ENCODE results near the gene PLEKHA6. TPM values are rescaled to one million over a fixed set of nuclear protein-coding genes. Genes with fewer than 3 reads are reported as not detected.

Gene PLEKHA6
- total RNA-seq, 1 experiment from 2014 or later: 36.3 TPM

GRCh38 chr1:204261266-204261665, 98.5 kb downstream of the PLEKHA6 start:
- in situ Hi-C loops (cut with HindIII; ENCODE audit: low pct_unique_long_range_greater_than_20kb, low sequenced_read_pairs): no loop called here
- no peak for DNase-seq (ENCODE audit: low read depth)

GRCh38 chr1:204260601-204261197, 99.0 kb downstream of the PLEKHA6 start:
- in situ Hi-C loops (cut with HindIII; ENCODE audit: low pct_unique_long_range_greater_than_20kb, low sequenced_read_pairs): no loop called here
- DNase-seq (ENCODE audit: low read depth): no peak

- in situ Hi-C loops (cut with HindIII; ENCODE audit: low pct_unique_long_range_greater_than_20kb, low sequenced_read_pairs): no loop called here
- no peak for DNase-seq (ENCODE audit: low read depth)
These were observed 99.9 kb downstream of the PLEKHA6 start for GRCh38 chr1:204259782-204260181.

GRCh38 chr1:204259196-204259595, 100.5 kb downstream of the PLEKHA6 start:
- no peak for DNase-seq (ENCODE audit: low read depth)
- in situ Hi-C loops (cut with HindIII; ENCODE audit: low pct_unique_long_range_greater_than_20kb, low sequenced_read_pairs): no loop called here

GRCh38 chr1:204258213-204259115, 101.3 kb downstream of the PLEKHA6 start:
- in situ Hi-C loops (cut with HindIII; ENCODE audit: low pct_unique_long_range_greater_than_20kb, low sequenced_read_pairs): no loop called here
- peak; percentile 42 for DNase-seq (ENCODE audit: low read depth)

GRCh38 chr1:204257446-204257845, 102.3 kb downstream of the PLEKHA6 start:
- in situ Hi-C loops (cut with HindIII; ENCODE audit: low pct_unique_long_range_greater_than_20kb, low sequenced_read_pairs): no loop called here
- DNase-seq (ENCODE audit: low read depth): no peak

GRCh38 chr1:204256531-204256930, 103.2 kb downstream of the PLEKHA6 start:
- DNase-seq (ENCODE audit: low read depth): no peak
- in situ Hi-C loops (cut with HindIII; ENCODE audit: low pct_unique_long_range_greater_than_20kb, low sequenced_read_pairs): no loop called here

GRCh38 chr1:204255966-204256365, 103.8 kb downstream of the PLEKHA6 start:
- no peak for DNase-seq (ENCODE audit: low read depth)
- in situ Hi-C loops (cut with HindIII; ENCODE audit: low pct_unique_long_range_greater_than_20kb, low sequenced_read_pairs): no loop called here

- in situ Hi-C loops (cut with HindIII; ENCODE audit: low pct_unique_long_range_greater_than_20kb, low sequenced_read_pairs): no loop called here
- no peak for DNase-seq (ENCODE audit: low read depth)
These were observed 104.5 kb downstream of the PLEKHA6 start for GRCh38 chr1:204255225-204255624.

GRCh38 chr1:204254031-204254661, 105.6 kb downstream of the PLEKHA6 start:
- peak; percentile 14 for DNase-seq (ENCODE audit: low read depth)
- in situ Hi-C loops (cut with HindIII; ENCODE audit: low pct_unique_long_range_greater_than_20kb, low sequenced_read_pairs): no loop called here

- no peak for DNase-seq (ENCODE audit: low read depth)
- in situ Hi-C loops (cut with HindIII; ENCODE audit: low pct_unique_long_range_greater_than_20kb, low sequenced_read_pairs): no loop called here
These were observed 107.6 kb downstream of the PLEKHA6 start for GRCh38 chr1:204251926-204252689.

- DNase-seq (ENCODE audit: low read depth): no peak
- in situ Hi-C loops (cut with HindIII; ENCODE audit: low pct_unique_long_range_greater_than_20kb, low sequenced_read_pairs): no loop called here
These were observed 108.4 kb downstream of the PLEKHA6 start for GRCh38 chr1:204251286-204251685.

- DNase-seq (ENCODE audit: low read depth): no peak
- in situ Hi-C loops (cut with HindIII; ENCODE audit: low pct_unique_long_range_greater_than_20kb, low sequenced_read_pairs): no loop called here
These were observed 109.2 kb downstream of the PLEKHA6 start for GRCh38 chr1:204250428-204251030.

- no peak for DNase-seq (ENCODE audit: low read depth)
- in situ Hi-C loops (cut with HindIII; ENCODE audit: low pct_unique_long_range_greater_than_20kb, low sequenced_read_pairs): no loop called here
These were observed 109.8 kb downstream of the PLEKHA6 start for GRCh38 chr1:204249736-204250427.

GRCh38 chr1:204248954-204249353, 110.8 kb downstream of the PLEKHA6 start:
- no peak for DNase-seq (ENCODE audit: low read depth)
- in situ Hi-C loops (cut with HindIII; ENCODE audit: low pct_unique_long_range_greater_than_20kb, low sequenced_read_pairs): no loop called here

- in situ Hi-C loops (cut with HindIII; ENCODE audit: low pct_unique_long_range_greater_than_20kb, low sequenced_read_pairs): no loop called here
- DNase-seq (ENCODE audit: low read depth): no peak
These were observed 112.9 kb downstream of the PLEKHA6 start for GRCh38 chr1:204246876-204247275.

- in situ Hi-C loops (cut with HindIII; ENCODE audit: low pct_unique_long_range_greater_than_20kb, low sequenced_read_pairs): no loop called here
- no peak for DNase-seq (ENCODE audit: low read depth)
These were observed 116.8 kb downstream of the PLEKHA6 start for GRCh38 chr1:204242920-204243319.

GRCh38 chr1:204241914-204242313, 117.8 kb downstream of the PLEKHA6 start:
- in situ Hi-C loops (cut with HindIII; ENCODE audit: low pct_unique_long_range_greater_than_20kb, low sequenced_read_pairs): no loop called here
- no peak for DNase-seq (ENCODE audit: low read depth)

All from Caki2 (cell line).